ENCODE results near the gene DMAP1.
A peak's percentile ranks its signal among the peaks of the same experiment; 100 is the strongest.

DMAP1 gene

DNA sequence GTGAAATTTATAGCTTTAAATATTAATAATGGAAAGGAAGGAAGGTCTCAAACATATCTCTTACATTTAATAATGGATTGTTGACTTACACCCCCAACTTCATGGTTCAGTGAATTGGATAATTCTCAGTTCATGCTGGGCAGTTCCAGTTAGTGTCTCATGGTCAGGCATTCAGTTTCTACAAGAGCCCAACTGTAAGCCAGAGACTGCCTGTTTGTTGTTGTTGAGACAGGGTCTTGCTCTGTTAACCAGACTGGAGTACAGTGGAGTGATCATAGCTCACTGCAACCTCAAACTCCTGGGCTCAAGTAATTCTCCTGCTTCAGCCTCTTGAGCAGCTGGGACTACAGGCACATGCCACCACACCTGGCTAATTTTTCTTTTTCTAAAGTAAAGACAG, 5.0 kb upstream of the DMAP1 start:
- no peaks in the 10 kb centered on the region for H3K9me3 ChIP-seq
- H3K4me3 ChIP-seq: no peak overlapping the region
- intact Hi-C loops (cut with DNase I; ENCODE audit: low total_unique reads): no loop called here
- DNase-seq: no peak
- peaks cover 0 to 2% of the 10 kb centered on the region in 2 donors for H3K27me3 ChIP-seq
- no peaks in the 10 kb centered on the region for H3K36me3 ChIP-seq
- H3K4me1 ChIP-seq: peaks cover 0 to 7% (median 6%) of the 10 kb centered on the region in 4 donors
- TF ChIP-seq, protein P1, sequence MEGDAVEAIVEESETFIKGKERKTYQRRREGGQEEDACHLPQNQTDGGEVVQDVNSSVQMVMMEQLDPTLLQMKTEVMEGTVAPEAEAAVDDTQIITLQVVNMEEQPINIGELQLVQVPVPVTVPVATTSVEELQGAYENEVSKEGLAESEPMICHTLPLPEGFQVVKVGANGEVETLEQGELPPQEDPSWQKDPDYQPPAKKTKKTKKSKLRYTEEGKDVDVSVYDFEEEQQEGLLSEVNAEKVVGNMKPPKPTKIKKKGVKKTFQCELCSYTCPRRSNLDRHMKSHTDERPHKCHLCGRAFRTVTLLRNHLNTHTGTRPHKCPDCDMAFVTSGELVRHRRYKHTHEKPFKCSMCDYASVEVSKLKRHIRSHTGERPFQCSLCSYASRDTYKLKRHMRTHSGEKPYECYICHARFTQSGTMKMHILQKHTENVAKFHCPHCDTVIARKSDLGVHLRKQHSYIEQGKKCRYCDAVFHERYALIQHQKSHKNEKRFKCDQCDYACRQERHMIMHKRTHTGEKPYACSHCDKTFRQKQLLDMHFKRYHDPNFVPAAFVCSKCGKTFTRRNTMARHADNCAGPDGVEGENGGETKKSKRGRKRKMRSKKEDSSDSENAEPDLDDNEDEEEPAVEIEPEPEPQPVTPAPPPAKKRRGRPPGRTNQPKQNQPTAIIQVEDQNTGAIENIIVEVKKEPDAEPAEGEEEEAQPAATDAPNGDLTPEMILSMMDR (IDR thresholded peaks at IDR 0.05): no peak
- no peak overlapping the region for H3K27ac ChIP-seq

DNA sequence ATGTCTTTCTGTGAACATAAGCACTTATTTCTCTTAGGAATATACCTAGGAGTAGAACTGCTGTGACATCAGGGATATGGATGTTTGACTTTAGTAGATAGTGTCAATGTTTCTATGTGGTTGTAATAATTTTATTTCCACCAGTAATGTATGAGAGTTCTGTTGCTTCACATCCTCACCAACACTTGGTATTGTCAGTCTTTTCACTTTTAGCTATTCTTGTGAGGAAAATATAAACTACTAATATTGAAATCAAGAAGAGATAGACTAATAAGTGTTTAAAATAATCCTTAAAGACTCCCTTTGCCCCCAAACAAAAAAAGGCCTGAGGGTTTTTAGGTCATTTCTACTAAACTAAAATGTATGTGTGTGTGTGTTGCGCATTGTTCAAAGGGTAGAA, 2.7 kb upstream of the DMAP1 start:
- no peak overlapping the region for H3K27ac ChIP-seq
- H3K27me3 ChIP-seq: peaks cover 0 to 2% of the 10 kb centered on the region in 2 donors
- H3K9me3 ChIP-seq: no peaks in the 10 kb centered on the region
- TF ChIP-seq, protein P1 (IDR thresholded peaks at IDR 0.05): no peak
- no peak for DNase-seq
- H3K36me3 ChIP-seq: peaks cover 0 to 11% (median 0%) of the 10 kb centered on the region in 3 donors
- H3K4me3 ChIP-seq: no peak overlapping the region
- peaks cover 0 to 20% (median 17%) of the 10 kb centered on the region in 4 donors for H3K4me1 ChIP-seq
- intact Hi-C loops (cut with DNase I; ENCODE audit: low total_unique reads): loop anchor here (10.0 kb wide), 1 partner anchor 194 kb away; the partner anchor contains the start of gene RNF220

DNA sequence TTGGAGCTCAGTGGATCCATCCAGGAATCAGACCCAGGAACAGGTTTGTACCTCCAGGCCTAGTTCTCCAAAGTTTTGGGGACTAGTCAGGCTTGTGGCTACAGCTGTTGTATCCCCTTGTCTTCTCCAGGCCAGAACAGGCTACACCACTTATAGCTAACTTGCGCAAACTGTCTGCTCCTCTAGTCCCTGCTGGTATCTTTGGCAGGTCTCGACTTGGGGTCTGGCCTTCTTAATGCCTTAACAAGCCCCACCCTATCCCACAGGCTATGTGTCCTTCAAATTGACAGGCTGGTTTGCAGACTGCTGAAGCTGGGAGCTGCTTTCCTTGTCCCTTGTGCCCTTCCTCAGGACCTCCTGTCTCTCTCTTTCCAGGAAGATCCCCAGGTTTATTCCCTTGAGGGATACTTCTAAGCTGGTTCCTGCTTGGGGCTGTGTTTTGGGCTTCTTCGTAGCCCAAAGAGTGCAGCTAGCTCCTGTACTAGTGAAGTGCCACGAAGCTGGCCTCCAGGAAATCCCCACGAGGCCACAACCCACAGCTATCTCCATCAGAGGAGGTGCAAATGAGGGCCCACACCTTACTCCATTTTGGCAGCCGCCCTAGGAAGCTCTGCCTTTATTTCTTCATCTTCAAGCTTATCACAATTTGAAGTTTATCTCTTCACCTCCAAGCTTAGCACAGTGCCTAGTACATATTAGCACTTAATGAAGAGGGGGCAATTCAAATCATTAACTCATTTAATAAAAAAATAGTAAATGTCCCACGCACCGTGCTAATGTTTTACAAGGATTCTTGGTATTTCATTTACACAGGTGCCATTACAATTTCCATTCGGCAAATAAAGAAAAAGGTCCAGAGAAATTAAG, 683 bp upstream of the DMAP1 start:
- intact Hi-C loops (cut with DNase I; ENCODE audit: low total_unique reads): loop anchor here (10.0 kb wide), 1 partner anchor 192 kb away; the partner anchor contains the start of gene RNF220

DNA sequence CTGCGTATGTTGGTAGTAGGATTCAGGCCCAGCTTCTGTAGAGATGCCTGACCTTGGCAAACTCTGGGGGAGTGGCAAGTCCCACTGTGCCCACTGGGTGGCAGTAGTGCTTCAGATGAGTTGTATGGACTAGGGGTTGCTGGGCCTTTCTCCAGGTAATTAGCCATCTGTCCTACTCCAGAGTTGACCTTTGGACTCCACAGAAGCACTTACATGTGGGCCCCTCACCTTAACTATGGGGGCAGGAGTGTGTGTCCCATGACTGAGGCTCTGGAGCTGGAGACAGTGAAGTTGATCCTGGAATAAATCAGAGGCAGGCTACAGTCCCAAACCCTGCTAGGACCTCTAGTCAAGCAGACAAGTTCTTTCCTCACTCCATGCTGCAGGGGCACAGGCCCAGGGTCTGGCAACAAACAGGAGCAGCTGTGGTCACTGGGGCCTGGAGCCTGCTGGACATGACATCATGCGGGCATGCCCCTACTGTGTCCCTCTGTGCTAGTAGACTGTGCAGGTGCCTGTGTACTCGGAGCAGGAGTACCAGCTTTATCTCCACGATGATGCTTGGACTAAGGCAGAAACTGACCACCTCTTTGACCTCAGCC, 4.6 kb downstream of the DMAP1 start:
- Histone ChIP-seq H3K36me3 (peaks cover 33 to 76% (median 46%) of the 10 kb centered on the region in 3 donors), H3K9me3 (no peaks in the 10 kb centered on the region), H3K4me3 (no peak overlapping the region), H3K4me1 (peaks cover 0 to 14% (median 11%) of the 10 kb centered on the region in 4 donors), H3K27ac (no peak overlapping the region), H3K27me3 (no peaks in the 10 kb centered on the region)
- peak; percentile 76 for DNase-seq
- TF ChIP-seq, protein P1 (IDR thresholded peaks at IDR 0.05): peak; percentile 84 to 92
- intact Hi-C loops (cut with DNase I; ENCODE audit: low total_unique reads): loop anchor here (2.0 to 10.0 kb wide), 4 partner anchors 99 to 434 kb away; partner anchors contain the start of gene RNF220

More for the DNA sequence above, 683 bp upstream of the DMAP1 start:
- Histone ChIP-seq H3K4me1 (peaks cover 0 to 20% (median 17%) of the 10 kb centered on the region in 4 donors), H3K4me3 (peak overlapping the region; percentile 86 to 92), H3K9me3 (no peaks in the 10 kb centered on the region), H3K27me3 (peaks cover 0 to under 1% of the 10 kb centered on the region in 2 donors), H3K27ac (peak overlapping the region; percentile 82 to 84), H3K36me3 (peaks cover 0 to 24% (median 0%) of the 10 kb centered on the region in 3 donors)
- DNase-seq: no peak
- TF ChIP-seq, protein P1 (IDR thresholded peaks at IDR 0.05): no peak

DNA sequence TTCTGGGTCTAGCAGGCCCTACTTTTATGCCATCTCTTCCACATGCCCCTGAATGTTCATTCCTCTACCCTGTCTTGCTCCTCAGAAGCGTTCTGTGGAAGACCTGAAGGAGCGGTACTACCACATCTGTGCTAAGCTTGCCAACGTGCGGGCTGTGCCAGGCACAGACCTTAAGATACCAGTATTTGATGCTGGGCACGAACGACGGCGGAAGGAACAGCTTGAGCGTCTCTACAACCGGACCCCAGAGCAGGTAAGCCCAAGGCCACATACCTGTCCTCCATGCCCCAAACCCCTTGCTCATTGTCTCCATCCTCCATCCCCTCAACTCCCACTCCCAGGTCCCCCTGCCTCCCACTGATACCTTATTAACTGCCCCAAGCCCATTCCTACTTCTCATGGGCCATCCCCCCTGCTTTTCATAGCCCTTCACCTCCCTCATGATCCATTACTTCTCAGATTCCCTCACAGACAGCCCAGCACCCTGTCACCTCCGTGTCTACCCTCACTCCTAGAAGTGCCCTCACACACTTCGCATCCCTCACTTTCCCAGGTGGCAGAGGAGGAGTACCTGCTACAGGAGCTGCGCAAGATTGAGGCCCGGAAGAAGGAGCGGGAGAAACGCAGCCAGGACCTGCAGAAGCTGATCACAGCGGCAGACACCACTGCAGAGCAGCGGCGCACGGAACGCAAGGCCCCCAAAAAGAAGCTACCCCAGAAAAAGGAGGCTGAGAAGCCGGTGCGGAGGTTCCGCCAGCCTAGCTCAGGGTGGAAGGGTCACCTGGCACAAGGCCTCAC, 5.4 kb downstream of the DMAP1 start:
- Histone ChIP-seq H3K4me1 (peaks cover 0 to 12% (median 10%) of the 10 kb centered on the region in 4 donors), H3K4me3 (no peak overlapping the region), H3K9me3 (no peaks in the 10 kb centered on the region), H3K27me3 (no peaks in the 10 kb centered on the region), H3K36me3 (peaks cover 33 to 79% (median 46%) of the 10 kb centered on the region in 3 donors), H3K27ac (no peak overlapping the region)
- DNase-seq: no peak
- TF ChIP-seq, protein P1 (IDR thresholded peaks at IDR 0.05): no peak
- intact Hi-C loops (cut with DNase I; ENCODE audit: low total_unique reads): loop anchor here (2.0 to 10.0 kb wide), 4 partner anchors 99 to 434 kb away; partner anchors contain the start of gene RNF220
